H9 (cell line): ENCODE results near the gene WDR38. TPM values are rescaled to one million over a fixed set of nuclear protein-coding genes. Genes with fewer than 3 reads are reported as not detected.
"Not testable (repeated sequence)": the region's sequence is repeated elsewhere in the genome, so short reads cannot be mapped to it uniquely, and the experiment has no call there.

Experiments used
- DNase-seq: peaks from one replicate; pipeline ENCODE4 v3.0.0-alpha.2; 2017
- H2AFZ ChIP-seq: one replicate; pipeline ENCODE4 v1.6.1; 2013; ENCODE audit warnings: mild to moderate bottlenecking, low read length, control low read depth, moderate library complexity
- H2AK5ac ChIP-seq: 2 replicates; pipeline ENCODE4 v1.6.1; 2013; ENCODE audit warnings: low read length, control low read depth, mixed read lengths; ENCODE audit not compliant: insufficient read length
- H2BK120ac ChIP-seq: one replicate; pipeline ENCODE4 v1.6.1; 2013; ENCODE audit warnings: low read depth, mild to moderate bottlenecking, low read length, control low read depth, inconsistent platforms; ENCODE audit not compliant: poor library complexity, severe bottlenecking
- H2BK12ac ChIP-seq: 2 replicates; pipeline ENCODE4 v1.6.1; 2013; ENCODE audit warnings: low read length, control low read depth, mixed read lengths, low read depth; ENCODE audit not compliant: insufficient read length
- H2BK15ac ChIP-seq: 2 replicates; pipeline ENCODE4 v1.6.1; 2013; ENCODE audit warnings: low read depth, low read length, control low read depth
- H2BK20ac ChIP-seq: one replicate; pipeline ENCODE4 v1.6.1; 2013; ENCODE audit warnings: low read depth, mild to moderate bottlenecking, low read length, control low read depth, inconsistent platforms; ENCODE audit not compliant: poor library complexity, severe bottlenecking
- H2BK5ac ChIP-seq: 2 replicates; pipeline ENCODE4 v1.6.1; 2013; ENCODE audit warnings: low read length, control low read depth, mixed read lengths; ENCODE audit not compliant: insufficient read length
- H3K14ac ChIP-seq: 2 replicates; pipeline ENCODE4 v1.6.1; 2013; ENCODE audit warnings: low read length, control low read depth; ENCODE audit not compliant: insufficient read depth
- H3K18ac ChIP-seq: 2 replicates; pipeline ENCODE4 v1.6.1; 2013; ENCODE audit warnings: low read depth, mild to moderate bottlenecking, mixed read lengths, low read length, control low read depth; ENCODE audit not compliant: insufficient read length
- H3K23ac ChIP-seq: 2 replicates; pipeline ENCODE4 v1.6.1; 2013; ENCODE audit warnings: low read length, control low read depth, mixed read lengths, low read depth; ENCODE audit not compliant: insufficient read length
- H3K23me2 ChIP-seq: 2 replicates; pipeline ENCODE4 v1.6.1; 2013; ENCODE audit warnings: low read depth, mild to moderate bottlenecking, mixed read lengths, low read length, control low read depth; ENCODE audit not compliant: insufficient read length, poor library complexity, severe bottlenecking
- H3K27ac ChIP-seq: 2 replicates; pipeline ENCODE4 v1.5.1; 2013; ENCODE audit warnings: low read length, control low read depth, mixed read lengths, low read depth; ENCODE audit not compliant: insufficient read length
- H3K27me3 ChIP-seq: 2 replicates; pipeline ENCODE4 v1.6.1; 2013; ENCODE audit warnings: low read length, control low read depth, inconsistent platforms; ENCODE audit not compliant: insufficient read depth
- H3K4ac ChIP-seq: 2 replicates; pipeline ENCODE4 v1.6.1; 2013; ENCODE audit warnings: low read depth, mild to moderate bottlenecking, control low read depth, inconsistent platforms, low read length, moderate library complexity
- H3K4me1 ChIP-seq: 2 replicates; pipeline ENCODE4 v1.6.1; 2013; ENCODE audit warnings: low read length, control low read depth, inconsistent platforms; ENCODE audit not compliant: insufficient read depth
- H3K4me2 ChIP-seq: 2 replicates; pipeline ENCODE4 v1.6.1; 2013; ENCODE audit warnings: low read length, control low read depth, mixed read lengths; ENCODE audit not compliant: insufficient read length, insufficient read depth
- H3K56ac ChIP-seq: 2 replicates; pipeline ENCODE4 v1.6.1; 2013; ENCODE audit warnings: low read depth, mild to moderate bottlenecking, mixed read lengths, low read length, control low read depth; ENCODE audit not compliant: insufficient read length
- H3K79me1 ChIP-seq: 2 replicates; pipeline ENCODE4 v1.6.1; 2013; ENCODE audit warnings: low read depth, mild to moderate bottlenecking, moderate library complexity, low read length, control low read depth, inconsistent platforms; ENCODE audit not compliant: insufficient read depth, poor library complexity, severe bottlenecking
- H3K79me2 ChIP-seq: 2 replicates; pipeline ENCODE4 v1.6.1; 2013; ENCODE audit warnings: low read length, control low read depth, inconsistent platforms; ENCODE audit not compliant: insufficient read depth
- H3K9ac ChIP-seq: 2 replicates; pipeline ENCODE4 v1.6.1; 2013; ENCODE audit warnings: low read length, control low read depth, mixed read lengths; ENCODE audit not compliant: insufficient read length; ENCODE audit errors: extremely low read depth
- H3K9me3 ChIP-seq: one replicate; pipeline ENCODE4 v1.6.1; 2013; ENCODE audit warnings: low read depth, low read length, inconsistent platforms; ENCODE audit not compliant: control insufficient read depth
- H3T11ph ChIP-seq: one replicate; pipeline ENCODE4 v1.6.1; 2013; ENCODE audit warnings: mild to moderate bottlenecking, low read length, control low read depth, inconsistent platforms
- H4K20me1 ChIP-seq: one replicate; pipeline ENCODE4 v1.6.1; 2013; ENCODE audit not compliant: control insufficient read depth, insufficient read length, insufficient read depth
- H4K5ac ChIP-seq: 2 replicates; pipeline ENCODE4 v1.6.1; 2013; ENCODE audit warnings: low read depth, mild to moderate bottlenecking, mixed read lengths, low read length, control low read depth; ENCODE audit not compliant: insufficient read length
- H4K8ac ChIP-seq: replicated peaks from 2 replicates; pipeline ENCODE4 v1.6.1; 2013; ENCODE audit warnings: low read length, control low read depth, mixed read lengths, low read depth; ENCODE audit not compliant: insufficient read length
- H4K91ac ChIP-seq: 2 replicates; pipeline ENCODE4 v1.6.1; 2013; ENCODE audit warnings: low read depth, mild to moderate bottlenecking, moderate library complexity, mixed read lengths, low read length, control low read depth; ENCODE audit not compliant: insufficient read length
- H3K27ac Mint-ChIP-seq, 3 experiments: 2 replicates in 2 of 3; 3 replicates in 1 of 3; pipeline ENCODE4 v1.8.0; 2020 to 2021; ENCODE audit warnings: mixed read lengths in 3 of 3, mild to moderate bottlenecking in 1 of 3, moderate library complexity in 1 of 3
- H3K27me3 Mint-ChIP-seq: 2 replicates; pipeline ENCODE4 v1.8.0; 2021; ENCODE audit warnings: low read depth, mild to moderate bottlenecking, moderate library complexity, mixed read lengths
- H3K36me3 Mint-ChIP-seq, 3 experiments: 2 replicates in 2 of 3; 3 replicates in 1 of 3; pipeline ENCODE4 v1.8.0; 2020 to 2021; ENCODE audit warnings: low read depth in 3 of 3, mixed read lengths in 3 of 3; ENCODE audit not compliant: insufficient read depth in 1 of 3
- H3K4me1 Mint-ChIP-seq, 2 experiments: 2 replicates each; pipeline ENCODE4 v1.8.0; 2020; ENCODE audit warnings: mixed read lengths in 2 of 2
- H3K4me3 Mint-ChIP-seq, 2 experiments: 2 replicates in 1 of 2; 3 replicates in 1 of 2; pipeline ENCODE4 v1.8.0; 2020 to 2021; ENCODE audit warnings: mild to moderate bottlenecking in 2 of 2, mixed read lengths in 2 of 2, moderate library complexity in 1 of 2
- H3K9me3 Mint-ChIP-seq, 2 experiments: 2 replicates in 1 of 2; 3 replicates in 1 of 2; pipeline ENCODE4 v1.8.0; 2020; ENCODE audit warnings: mild to moderate bottlenecking in 2 of 2, mixed read lengths in 2 of 2, moderate library complexity in 1 of 2
- WGBS: extraction: QIAGEN DNeasy Blood & Tissue Kit; methylation state at CpG from one replicate; pipeline ENCODE4 v1.1.7; 2013; ENCODE audit warnings: missing lambda C conversion rate, low lambda C conversion rate, mixed read lengths; ENCODE audit not compliant: insufficient read length; ENCODE audit errors: extremely low coverage; 5-methylcytosine and 5-hydroxymethylcytosine counted together
- total RNA-seq: library from RNA; stranded (reverse); gene quantifications from 2 replicates; pipeline ENCODE4 v1.2.1, GENCODE V29; 2021

The WDR38 gene
- total RNA-seq, 1 experiment from 2014 or later: not detected

GRCh38 chr9:124838567-124839275, 14.5 kb upstream of the WDR38 start:
- H3K23ac ChIP-seq, H2BK15ac ChIP-seq, H3K27ac ChIP-seq, H3K23me2 ChIP-seq, H2BK12ac ChIP-seq, H4K20me1 ChIP-seq, H2AFZ ChIP-seq, H2BK20ac ChIP-seq, H2AK5ac ChIP-seq, H3K27ac Mint-ChIP-seq, H3K18ac ChIP-seq, H3K27me3 Mint-ChIP-seq, H3T11ph ChIP-seq, H3K9me3 ChIP-seq, H3K9me3 Mint-ChIP-seq, H3K56ac ChIP-seq, H2BK5ac ChIP-seq, H3K14ac ChIP-seq, H3K79me1 ChIP-seq, H3K27me3 ChIP-seq, H3K4ac ChIP-seq, H3K9ac ChIP-seq, H3K4me2 ChIP-seq, H3K4me1 ChIP-seq, H3K36me3 Mint-ChIP-seq, H4K91ac ChIP-seq, H3K4me3 Mint-ChIP-seq, H4K5ac ChIP-seq, H4K8ac ChIP-seq, H3K79me2 ChIP-seq, H2BK120ac ChIP-seq, DNase-seq: not testable (repeated sequence)
- H3K4me1 Mint-ChIP-seq: peaks cover 2 to 21% of the 10 kb centered on the region in 2 experiments; a peak in 2 of 4 replicates
- WGBS: no CpG with 5 or more reads among the region's 52 CpGs
